HepG2 (cell line): ENCODE measurements around the gene PRKN. TPM values are rescaled to one million over a fixed set of nuclear protein-coding genes. Genes with fewer than 3 reads are reported as not detected.

Experiments used
- ZGPAT ChIP-seq: IDR thresholded peaks from 2 replicates; pipeline ENCODE4 v1.6.1; 2016; ENCODE audit warnings: mild to moderate bottlenecking
- ZNF318 ChIP-seq: sonication (generic); formaldehyde crosslinking; IDR thresholded peaks from 2 replicates; pipeline ENCODE4 v1.4.0; 2020; ENCODE audit warnings: mild to moderate bottlenecking, missing genetic modification reagents
- polyA plus RNA-seq, 8 experiments: library from polyadenylated mRNA; depleted of rRNA in 3 of 8; stranded (reverse) in 7 of 8; unstranded in 1 of 8; fragments of >200 nt; fragmentation: Illumina TruSeq in 4 of 8; extraction: Trizol in 4 of 8; gene quantifications; 2 replicates each; pipeline versions ENCODE4 v1.2.1 to v1.2.3, GENCODE V29; 2011 to 2016; ENCODE audit warnings: low read depth in 4 of 8, missing spikeins in 1 of 8, mixed read lengths in 1 of 8; ENCODE audit not compliant: insufficient read depth in 1 of 8
- total RNA-seq, 5 experiments: library from RNA; depleted of rRNA; stranded (reverse); fragments of >200 nt; fragmentation: Illumina TruSeq; extraction: Trizol; gene quantifications; 2 replicates each; pipeline ENCODE4 v1.2.3, GENCODE V29; 2016; ENCODE audit warnings: low read depth in 1 of 5

The PRKN gene
- total and polyA plus RNA-seq, 2 of the 13 experiments (the other 11 are each of a cell fraction or from before 2014, with no cell fraction given) = 0.31 to 0.44 TPM

GRCh38 chr6:162200041-162200440 lies 527.5 kb downstream of the PRKN start (continued):
- TF ChIP-seq ZNF318 (CRISPR knock-in tag) (no peak), ZGPAT (CRISPR knock-in tag) (no peak)
